Mesenchymal stem cell (in vitro differentiated cells and primary cell): ENCODE results near the gene WIPF2.

ENCODE experiments used
- DNase-seq: peaks from one replicate; pipeline ENCODE4 v3.0.0-alpha.2; 2013
- H2AFZ ChIP-seq: one replicate; pipeline ENCODE4 v1.6.1; 2013; ENCODE audit warnings: low read depth, mild to moderate bottlenecking, control low read depth, inconsistent platforms, low read length, moderate library complexity
- H2AK5ac ChIP-seq: 2 replicates; pipeline ENCODE4 v1.6.1; 2013; ENCODE audit warnings: low read length, moderate library complexity, mild to moderate bottlenecking, inconsistent platforms; ENCODE audit not compliant: severe bottlenecking
- H2BK120ac ChIP-seq: one replicate; pipeline ENCODE4 v1.6.1; 2013; ENCODE audit warnings: low read depth, mild to moderate bottlenecking, inconsistent platforms, low read length, moderate library complexity
- H2BK12ac ChIP-seq, 2 experiments: one replicate each; pipeline ENCODE4 v1.6.1; 2013; ENCODE audit warnings: inconsistent platforms in 2 of 2, low read length in 2 of 2, mild to moderate bottlenecking in 2 of 2, moderate library complexity in 2 of 2, control low read depth in 1 of 2
- H2BK15ac ChIP-seq: one replicate; pipeline ENCODE4 v1.6.1; 2013; ENCODE audit warnings: mild to moderate bottlenecking, low read depth, inconsistent platforms; ENCODE audit not compliant: poor library complexity, severe bottlenecking
- H2BK5ac ChIP-seq: 2 replicates; pipeline ENCODE4 v1.6.1; 2013; ENCODE audit warnings: low read depth, mild to moderate bottlenecking, low read length, control low read depth, inconsistent platforms; ENCODE audit not compliant: poor library complexity, severe bottlenecking
- H3K14ac ChIP-seq, 2 experiments: one replicate each; pipeline ENCODE4 v1.6.1; 2013; ENCODE audit warnings: inconsistent platforms in 2 of 2, low read length in 2 of 2, control low read depth in 1 of 2, mild to moderate bottlenecking in 1 of 2, moderate library complexity in 1 of 2
- H3K18ac ChIP-seq, 2 experiments: one replicate each; pipeline ENCODE4 v1.6.1; 2013; ENCODE audit warnings: inconsistent platforms in 2 of 2, low read length in 2 of 2, control low read depth in 1 of 2, low read depth in 1 of 2, mild to moderate bottlenecking in 1 of 2
- H3K23ac ChIP-seq, 2 experiments: one replicate each; pipeline ENCODE4 v1.6.1; 2013; ENCODE audit warnings: inconsistent platforms in 2 of 2, low read length in 2 of 2, mild to moderate bottlenecking in 2 of 2, moderate library complexity in 2 of 2, control low read depth in 1 of 2
- H3K27ac ChIP-seq: 2 replicates; pipeline ENCODE4 v1.5.1; 2013; ENCODE audit warnings: mild to moderate bottlenecking, moderate library complexity, low read length, control low read depth, inconsistent platforms; ENCODE audit not compliant: poor library complexity, severe bottlenecking
- H3K27me3 ChIP-seq, 2 experiments: 2 replicates each; pipeline versions ENCODE4 v1.6.1 to v1.7.0; 2013; ENCODE audit warnings: low read length in 2 of 2, mild to moderate bottlenecking in 2 of 2, moderate library complexity in 2 of 2, control low read depth in 1 of 2, inconsistent platforms in 1 of 2; ENCODE audit not compliant: control insufficient read depth in 1 of 2, insufficient read depth in 1 of 2
- H3K36me3 ChIP-seq, 2 experiments: 2 replicates each; pipeline versions ENCODE4 v1.6.1 to v1.7.0; 2013; ENCODE audit warnings: low read length in 2 of 2, control low read depth in 1 of 2, inconsistent platforms in 1 of 2, low read depth in 1 of 2, mild to moderate bottlenecking in 1 of 2; ENCODE audit not compliant: insufficient read depth in 2 of 2, control insufficient read depth in 1 of 2
- H3K4ac ChIP-seq, 2 experiments: one replicate each; pipeline ENCODE4 v1.6.1; 2013; ENCODE audit warnings: inconsistent platforms in 2 of 2, low read length in 2 of 2, mild to moderate bottlenecking in 2 of 2, moderate library complexity in 2 of 2, control low read depth in 1 of 2, low read depth in 1 of 2
- H3K4me1 ChIP-seq: 2 replicates; pipeline ENCODE4 v1.6.1; 2013; ENCODE audit warnings: low read depth, low read length, control low read depth; ENCODE audit not compliant: control insufficient read depth, insufficient read depth
- H3K4me2 ChIP-seq: 2 replicates; pipeline ENCODE4 v1.6.1; 2013; ENCODE audit warnings: low read length, mild to moderate bottlenecking, inconsistent platforms; ENCODE audit not compliant: poor library complexity, severe bottlenecking
- H3K4me3 ChIP-seq, 2 experiments: 2 replicates each; pipeline versions ENCODE4 v1.5.1 to v1.7.0; 2013; ENCODE audit warnings: low read length in 2 of 2, mild to moderate bottlenecking in 2 of 2, control low read depth in 1 of 2, low read depth in 1 of 2; ENCODE audit not compliant: insufficient read depth in 1 of 2
- H3K79me1 ChIP-seq: replicated peaks from 2 replicates; pipeline ENCODE4 v1.6.1; 2013; ENCODE audit warnings: mild to moderate bottlenecking, control low read depth, low read length, inconsistent platforms; ENCODE audit not compliant: poor library complexity, severe bottlenecking
- H3K9ac ChIP-seq: 2 replicates; pipeline ENCODE4 v1.7.0; 2013; ENCODE audit warnings: mild to moderate bottlenecking, low read length, moderate library complexity
- H3K9me3 ChIP-seq: 2 replicates; pipeline ENCODE4 v1.7.0; 2013; ENCODE audit warnings: mild to moderate bottlenecking, low read length; ENCODE audit not compliant: control insufficient read depth
- H4K8ac ChIP-seq: one replicate; pipeline ENCODE4 v1.6.1; 2013; ENCODE audit warnings: inconsistent platforms, mild to moderate bottlenecking, low read length, moderate library complexity
- H4K91ac ChIP-seq: one replicate; pipeline ENCODE4 v1.6.1; 2013; ENCODE audit warnings: mild to moderate bottlenecking, low read length, inconsistent platforms
- whole genome bisulfite sequencing: methylation state at CpG from one replicate; pipeline ENCODE4 v1.1.7; 2013; ENCODE audit warnings: mixed read lengths; 5-methylcytosine and 5-hydroxymethylcytosine counted together

The WIPF2 gene

GRCh38 chr17:40187238-40187637 is 31.9 kb upstream of the WIPF2 start:
- no peak overlapping the region for H2AFZ ChIP-seq
- WGBS, result 96% methylated on average over 3 of the region's 3 CpGs

GRCh38 chr17:40188694-40189093 is 30.4 kb upstream of the WIPF2 start:
- Histone ChIP-seq H3K14ac (no peak overlapping the region), H4K8ac (no peak overlapping the region), H3K27me3 (no peaks in the 10 kb centered on the region), H3K4me2 (no peak overlapping the region), H2BK5ac (no peak overlapping the region), H3K23ac (no peak overlapping the region), H2AK5ac (no peak overlapping the region), H3K27ac (no peak overlapping the region), H3K18ac (no peak overlapping the region), H3K4me3 (no peak overlapping the region), H3K4me1 (peaks cover 14% of the 10 kb centered on the region), H4K91ac (no peak overlapping the region), H3K36me3 (peaks cover 24 to 40% of the 10 kb centered on the region in 2 experiments), H3K9me3 (no peaks in the 10 kb centered on the region), H3K4ac (no peak overlapping the region), H2BK120ac (no peak overlapping the region), H3K9ac (no peak overlapping the region), H2BK15ac (no peak overlapping the region), H2AFZ (no peak overlapping the region), H3K79me1 (no peaks in the 10 kb centered on the region), H2BK12ac (no peak overlapping the region)
- no peak for DNase-seq
- WGBS, result 93% methylated on average over 6 of the region's 6 CpGs

More at GRCh38 chr17:40187238-40187637, 31.9 kb upstream of the WIPF2 start:
- no peak overlapping the region for H2BK15ac ChIP-seq
- H2BK120ac ChIP-seq, result no peak overlapping the region
- no peak overlapping the region for H4K8ac ChIP-seq
- no peak overlapping the region for H3K4me2 ChIP-seq
- H3K14ac ChIP-seq, result no peak overlapping the region
- no peak for DNase-seq
- no peak overlapping the region for H3K27ac ChIP-seq
- H3K36me3 ChIP-seq, result peaks cover 11 to 26% of the 10 kb centered on the region in 2 experiments
- H3K79me1 ChIP-seq, result peaks cover 1% of the 10 kb centered on the region
- H3K9ac ChIP-seq, result no peak overlapping the region
- no peak overlapping the region for H3K23ac ChIP-seq
- no peaks in the 10 kb centered on the region for H3K9me3 ChIP-seq
- no peaks in the 10 kb centered on the region for H3K27me3 ChIP-seq
- no peak overlapping the region for H2BK12ac ChIP-seq
- H3K4me1 ChIP-seq, result peaks cover 12% of the 10 kb centered on the region
- no peak overlapping the region for H3K4me3 ChIP-seq
- no peak overlapping the region for H3K4ac ChIP-seq
- no peak overlapping the region for H4K91ac ChIP-seq
- H3K18ac ChIP-seq, result no peak overlapping the region
- H2AK5ac ChIP-seq, result no peak overlapping the region
- no peak overlapping the region for H2BK5ac ChIP-seq

GRCh38 chr17:40190197-40191021 is 28.7 kb upstream of the WIPF2 start:
- Histone ChIP-seq H2AFZ (no peak overlapping the region), H2BK15ac (no peak overlapping the region), H3K36me3 (peaks cover 27 to 35% of the 10 kb centered on the region in 2 experiments), H3K9me3 (no peaks in the 10 kb centered on the region), H3K27me3 (no peaks in the 10 kb centered on the region), H4K8ac (peak overlapping the region; percentile 46), H2AK5ac (no peak overlapping the region), H3K4ac (no peak overlapping the region), H3K18ac (peak overlapping the region in 1 of 2 experiments; percentile 73), H2BK120ac (no peak overlapping the region), H3K4me3 (peak overlapping the region in 1 of 2 experiments; percentile 77), H3K14ac (no peak overlapping the region), H2BK5ac (no peak overlapping the region), H3K4me1 (peaks cover 18% of the 10 kb centered on the region), H3K9ac (peak overlapping the region; percentile 74), H3K23ac (no peak overlapping the region), H3K27ac (no peak overlapping the region), H4K91ac (peak overlapping the region; percentile 44), H3K79me1 (no peaks in the 10 kb centered on the region), H2BK12ac (no peak overlapping the region), H3K4me2 (peak overlapping the region; percentile 97)
- DNase-seq, result peak; percentile 42
- 52% methylated on average over 12 of the region's 15 CpGs for WGBS
